Lower lobe of right lung (tissue), 2 donors: Measurements from ENCODE around the gene ZMIZ2. TPM values are rescaled to one million over a fixed set of nuclear protein-coding genes. Genes with fewer than 3 reads are reported as not detected.
"Not testable (repeated sequence)": the region's sequence is repeated elsewhere in the genome, so short reads cannot be mapped to it uniquely, and the experiment has no call there.

Source experiments
- ATAC-seq, 2 donors: fragments of 200-7000 bp; cut with Tn5 transposase; one replicate each; pipeline ENCODE4 v1.9.1; 2020 to 2022; ENCODE audit warnings: mild to moderate bottlenecking in 2 of 2, moderate library complexity in 2 of 2
- DNase-seq: peaks from one replicate; pipeline ENCODE4 v3.0.0-alpha.2; 2020
- H3K27ac ChIP-seq: fragments of 200-600 bp; one replicate; pipeline ENCODE4 v1.8.0; 2022
- H3K27me3 ChIP-seq: fragments of 200-600 bp; one replicate; pipeline ENCODE4 v1.8.0; 2022; ENCODE audit warnings: low read depth
- H3K36me3 ChIP-seq: fragments of 200-600 bp; one replicate; pipeline ENCODE4 v1.8.0; 2022; ENCODE audit warnings: mild to moderate bottlenecking
- H3K4me1 ChIP-seq: fragments of 200-600 bp; one replicate; pipeline ENCODE4 v1.8.0; 2022
- H3K4me3 ChIP-seq: fragments of 200-600 bp; one replicate; pipeline ENCODE4 v1.8.0; 2022; ENCODE audit warnings: mild to moderate bottlenecking
- H3K9me3 ChIP-seq: fragments of 200-600 bp; one replicate; pipeline ENCODE4 v1.8.0; 2022
- intact Hi-C: fragments of 100-400 bp; cut with DNase I; formaldehyde crosslinking; loops from one replicate; pipeline ENCODE4 v1.11.0; 2022
- total RNA-seq: library from RNA; stranded (reverse); fragmentation: NEBNext Ultra II Directional; extraction: Animal tissue kit (Norgen Biotek cat#: 25700); gene quantifications from one replicate; pipeline ENCODE4 v1.2.1, GENCODE V29; 2021
- TF ChIP-seq, protein P1 (sequence below): fragments of 200-600 bp; IDR thresholded peaks from one replicate; pipeline ENCODE4 v1.8.0; 2022; ENCODE audit warnings: antibody characterized with exemption, mild to moderate bottlenecking
- donor health status: DM: no; HTN: yes; CAD: no; lungs with severe emphysema.

The ZMIZ2 gene
- total RNA-seq, 1 donor from 2014 or later = 97.9 TPM

DNA sequence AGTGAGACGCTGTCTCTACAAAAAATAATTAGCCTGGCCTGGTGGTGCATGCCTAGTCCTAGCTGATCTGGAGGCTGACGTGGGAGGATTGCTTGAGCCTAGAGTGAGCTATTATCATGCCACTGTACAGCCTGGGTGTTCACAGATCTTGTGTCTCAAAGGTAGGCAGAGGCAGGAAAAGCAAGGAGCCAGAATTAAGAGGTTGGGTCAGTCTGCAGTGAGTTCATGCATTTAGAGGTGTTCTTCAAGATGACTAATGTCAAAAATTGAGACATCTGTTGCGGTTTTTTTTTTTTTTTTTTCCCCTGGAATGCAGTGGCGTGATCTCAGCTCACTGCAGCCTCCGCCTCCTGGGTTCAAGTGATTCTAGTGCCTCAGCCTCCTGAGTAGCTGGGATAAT is 53.2 kb downstream of the ZMIZ2 start:
- Histone ChIP-seq H3K27me3 (no peaks in the 10 kb centered on the region), H3K4me3 (no peak overlapping the region), H3K27ac (no peak overlapping the region), H3K9me3 (no peaks in the 10 kb centered on the region), H3K4me1 (peaks cover 26% of the 10 kb centered on the region), H3K36me3 (peaks cover 68% of the 10 kb centered on the region)
- ATAC-seq (no peak), DNase-seq (no peak)
- intact Hi-C loops = no loop called here
- TF ChIP-seq, protein P1, sequence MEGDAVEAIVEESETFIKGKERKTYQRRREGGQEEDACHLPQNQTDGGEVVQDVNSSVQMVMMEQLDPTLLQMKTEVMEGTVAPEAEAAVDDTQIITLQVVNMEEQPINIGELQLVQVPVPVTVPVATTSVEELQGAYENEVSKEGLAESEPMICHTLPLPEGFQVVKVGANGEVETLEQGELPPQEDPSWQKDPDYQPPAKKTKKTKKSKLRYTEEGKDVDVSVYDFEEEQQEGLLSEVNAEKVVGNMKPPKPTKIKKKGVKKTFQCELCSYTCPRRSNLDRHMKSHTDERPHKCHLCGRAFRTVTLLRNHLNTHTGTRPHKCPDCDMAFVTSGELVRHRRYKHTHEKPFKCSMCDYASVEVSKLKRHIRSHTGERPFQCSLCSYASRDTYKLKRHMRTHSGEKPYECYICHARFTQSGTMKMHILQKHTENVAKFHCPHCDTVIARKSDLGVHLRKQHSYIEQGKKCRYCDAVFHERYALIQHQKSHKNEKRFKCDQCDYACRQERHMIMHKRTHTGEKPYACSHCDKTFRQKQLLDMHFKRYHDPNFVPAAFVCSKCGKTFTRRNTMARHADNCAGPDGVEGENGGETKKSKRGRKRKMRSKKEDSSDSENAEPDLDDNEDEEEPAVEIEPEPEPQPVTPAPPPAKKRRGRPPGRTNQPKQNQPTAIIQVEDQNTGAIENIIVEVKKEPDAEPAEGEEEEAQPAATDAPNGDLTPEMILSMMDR = no peak

DNA sequence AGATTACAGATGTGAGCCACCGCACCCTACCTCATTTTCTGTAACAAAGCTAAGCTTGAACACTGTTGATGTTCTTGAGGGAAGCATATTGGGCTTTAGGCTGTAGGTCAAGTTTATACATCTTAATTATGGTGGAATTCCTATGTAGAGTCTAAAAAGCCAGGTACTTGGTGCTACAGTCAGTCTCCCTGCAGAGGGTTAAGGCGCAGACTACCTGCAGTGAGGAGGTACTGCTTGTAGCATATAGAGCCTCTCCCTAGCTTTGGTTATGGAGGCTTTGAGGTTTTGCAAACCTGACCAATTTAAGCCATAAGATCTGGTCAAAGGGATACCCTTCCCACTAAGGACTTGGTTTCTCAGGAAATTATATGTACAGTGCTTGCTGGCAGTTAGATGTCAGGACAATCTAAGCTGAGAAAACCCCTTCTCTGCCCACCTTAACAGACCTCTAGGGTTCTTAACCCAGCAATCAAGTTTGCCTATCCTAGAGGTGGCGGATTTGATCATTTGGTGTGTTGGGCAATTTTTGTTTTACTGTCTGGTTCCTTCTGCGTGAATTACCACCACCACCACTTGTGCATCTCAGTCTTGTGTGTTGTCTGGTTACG is 53.9 kb downstream of the ZMIZ2 start:
- no peak for DNase-seq
- TF ChIP-seq, protein P1 = no peak
- Histone ChIP-seq H3K27ac (no peak overlapping the region), H3K4me3 (no peak overlapping the region), H3K9me3 (no peaks in the 10 kb centered on the region), H3K36me3 (peaks cover 68% of the 10 kb centered on the region), H3K4me1 (peaks cover 26% of the 10 kb centered on the region), H3K27me3 (no peaks in the 10 kb centered on the region)
- intact Hi-C loops = no loop called here
- no peak for ATAC-seq

DNA sequence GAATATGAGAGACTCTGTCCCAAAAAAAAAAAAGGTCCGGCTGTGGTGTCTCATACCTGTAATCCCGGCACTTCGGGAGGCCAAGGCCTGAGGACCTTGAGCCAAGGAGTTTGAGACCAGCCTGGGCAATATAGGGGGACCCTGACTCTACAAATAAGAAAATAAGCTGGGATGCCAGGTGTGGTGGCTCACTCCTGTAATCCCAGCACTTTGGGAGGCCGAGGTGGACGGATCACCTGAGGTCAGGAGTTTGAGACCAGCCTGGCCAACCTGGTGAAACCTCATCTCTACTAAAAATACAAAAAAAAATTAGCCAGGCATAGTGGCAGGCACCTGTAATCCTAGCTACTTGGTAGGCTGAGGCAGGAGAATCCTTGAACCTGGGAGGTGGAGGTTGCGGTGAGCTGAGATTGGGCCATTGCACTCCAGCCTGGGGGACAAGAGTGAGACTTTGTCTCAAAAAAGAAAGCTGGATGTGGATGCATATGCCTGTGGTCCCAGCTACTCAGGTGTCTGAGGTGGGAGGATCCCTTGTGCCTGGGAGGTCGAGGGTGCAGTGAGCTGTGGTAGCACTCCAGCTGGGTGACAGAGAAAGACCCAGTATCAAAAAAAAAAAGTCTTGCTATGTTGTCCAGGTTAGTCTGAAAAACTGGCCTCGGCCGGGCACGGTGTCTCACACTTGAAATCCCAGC is 55.3 kb downstream of the ZMIZ2 start:
- intact Hi-C loops, ATAC-seq, H3K27ac ChIP-seq, H3K27me3 ChIP-seq, H3K4me3 ChIP-seq, DNase-seq, H3K9me3 ChIP-seq: not testable (repeated sequence)
- Histone ChIP-seq H3K4me1 (peaks cover 12% of the 10 kb centered on the region), H3K36me3 (peaks cover 62% of the 10 kb centered on the region)

DNA sequence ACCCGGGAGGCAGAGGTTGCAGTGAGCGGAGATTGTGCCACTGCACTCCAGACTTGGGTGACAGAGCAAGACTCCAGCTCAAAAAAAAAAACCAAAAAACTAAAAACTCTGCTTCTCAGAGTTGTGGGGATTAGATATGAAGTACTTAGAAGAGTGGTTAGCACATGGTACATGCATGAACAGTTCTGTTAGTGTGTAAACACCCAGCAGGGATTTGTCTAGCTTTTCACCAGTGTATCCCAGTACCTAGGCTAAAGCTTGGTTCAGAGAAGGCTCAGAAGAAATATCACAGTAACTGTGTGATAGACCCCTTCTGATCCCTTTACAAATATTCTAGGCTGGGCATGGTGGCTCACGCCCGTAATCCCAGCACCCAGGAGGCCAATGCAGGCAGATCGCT is 57.3 kb downstream of the ZMIZ2 start:
- H3K27ac ChIP-seq = no peak overlapping the region
- intact Hi-C loops = no loop called here
- no peak for DNase-seq
- no peaks in the 10 kb centered on the region for H3K9me3 ChIP-seq
- H3K36me3 ChIP-seq = peaks cover 42% of the 10 kb centered on the region
- H3K4me3 ChIP-seq = no peak overlapping the region
- no peaks in the 10 kb centered on the region for H3K4me1 ChIP-seq
- no peaks in the 10 kb centered on the region for H3K27me3 ChIP-seq
- peak in 1 of 2 donors; percentile 11 for ATAC-seq
- TF ChIP-seq, protein P1 = no peak

DNA sequence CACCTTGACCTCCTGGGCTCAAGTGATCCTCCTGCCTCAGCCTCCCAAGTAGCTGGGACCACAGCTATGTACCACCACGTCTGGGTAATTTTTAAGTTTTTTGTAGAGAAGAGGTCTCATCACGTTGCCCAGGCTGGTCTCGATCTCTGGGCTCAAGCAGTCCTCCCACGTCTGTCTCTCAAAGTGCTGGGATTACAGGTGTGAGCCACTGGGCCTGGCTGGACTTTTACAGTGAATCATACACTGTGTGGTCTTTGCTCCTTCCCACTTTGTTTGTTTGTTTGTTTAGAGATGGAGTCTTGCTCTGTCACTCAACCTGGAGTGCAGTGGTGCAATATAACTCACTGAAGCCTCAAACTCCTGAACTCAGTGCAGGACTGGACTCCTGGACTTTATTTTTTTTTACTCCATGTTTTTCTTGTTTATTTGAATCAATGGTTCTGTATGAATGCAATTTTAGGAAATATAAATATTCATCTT is 60.3 kb downstream of the ZMIZ2 start:
- Histone ChIP-seq H3K36me3 (peaks cover 12% of the 10 kb centered on the region), H3K9me3 (no peaks in the 10 kb centered on the region), H3K27me3 (no peaks in the 10 kb centered on the region), H3K4me1 (no peaks in the 10 kb centered on the region), H3K4me3 (no peak overlapping the region), H3K27ac (no peak overlapping the region)
- ATAC-seq = no peak
- no peak for DNase-seq
- intact Hi-C loops = no loop called here
- TF ChIP-seq, protein P1 = no peak

DNA sequence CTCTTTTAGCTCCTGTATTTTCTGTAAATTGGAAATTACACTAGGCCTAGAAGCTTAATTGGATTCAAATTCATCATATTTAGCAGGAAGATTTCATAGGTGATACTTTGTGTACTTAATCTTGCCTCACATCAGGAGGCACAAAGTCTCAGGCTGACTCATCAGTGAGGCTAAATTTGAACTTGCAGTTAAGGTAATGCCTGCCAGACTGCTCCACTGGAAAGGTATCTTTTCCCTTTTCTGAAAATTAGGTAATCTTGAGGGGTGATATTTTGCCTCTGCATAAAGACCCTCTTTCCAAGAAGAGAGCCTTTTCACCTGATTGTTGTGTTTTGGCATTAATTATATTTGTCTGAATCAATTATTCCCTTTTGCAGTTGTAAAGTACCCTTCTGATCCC is 62.4 kb downstream of the ZMIZ2 start:
- Histone ChIP-seq H3K27ac (no peak overlapping the region), H3K27me3 (no peaks in the 10 kb centered on the region), H3K36me3 (no peaks in the 10 kb centered on the region), H3K4me1 (no peaks in the 10 kb centered on the region), H3K4me3 (no peak overlapping the region), H3K9me3 (no peaks in the 10 kb centered on the region)
- ATAC-seq = no peak
- DNase-seq = no peak
- intact Hi-C loops = no loop called here
- TF ChIP-seq, protein P1 = no peak
